Loucy (cell line): Measurements from ENCODE around the gene IFNL1.
"Not testable (repeated sequence)": the region's sequence is repeated elsewhere in the genome, so short reads cannot be mapped to it uniquely, and the experiment has no call there.

ENCODE experiments used
- H2AFZ ChIP-seq: fragments of 200-600 bp; sonication (generic); 2 replicates; pipeline ENCODE4 v1.6.0; 2016; ENCODE audit warnings: antibody characterized with exemption, mild to moderate bottlenecking, low read length, moderate library complexity
- H3F3A ChIP-seq: fragments of 200-600 bp; 2 replicates; pipeline ENCODE4 v1.6.0; 2016; ENCODE audit warnings: antibody characterized with exemption, low read depth, mild to moderate bottlenecking
- H3K27me3 ChIP-seq: fragments of 200-600 bp; sonication (generic); 2 replicates; pipeline ENCODE4 v1.6.1; 2014; ENCODE audit warnings: low read length, mild to moderate bottlenecking; ENCODE audit not compliant: insufficient read depth, poor library complexity, severe bottlenecking
- H3K36me3 ChIP-seq: fragments of 200-600 bp; sonication (generic); 2 replicates; pipeline ENCODE4 v1.6.1; 2016; ENCODE audit warnings: low read length; ENCODE audit not compliant: insufficient read depth
- H3K4me1 ChIP-seq: fragments of 200-600 bp; sonication (generic); 2 replicates; pipeline ENCODE4 v1.5.1; 2014; ENCODE audit warnings: low read length, mild to moderate bottlenecking; ENCODE audit not compliant: insufficient read depth, poor library complexity, severe bottlenecking
- H3K4me2 ChIP-seq: fragments of 200-600 bp; sonication (generic); 2 replicates; pipeline ENCODE4 v1.6.0; 2014; ENCODE audit warnings: antibody characterized with exemption, low read length, low read depth, mild to moderate bottlenecking; ENCODE audit not compliant: poor library complexity, severe bottlenecking
- H3K4me3 ChIP-seq: fragments of 200-600 bp; sonication (generic); 2 replicates; pipeline ENCODE4 v1.5.1; 2014; ENCODE audit warnings: low read length, mild to moderate bottlenecking, mixed read lengths; ENCODE audit not compliant: poor library complexity, severe bottlenecking
- H3K79me2 ChIP-seq: fragments of 200-600 bp; sonication (generic); 2 replicates; pipeline ENCODE4 v1.6.1; 2014; ENCODE audit warnings: low read length; ENCODE audit not compliant: insufficient read depth
- H3K9ac ChIP-seq: fragments of 200-600 bp; sonication (generic); 2 replicates; pipeline ENCODE4 v1.6.0; 2014; ENCODE audit warnings: mild to moderate bottlenecking, low read depth, low read length, moderate library complexity; ENCODE audit not compliant: poor library complexity, severe bottlenecking
- H3K9me2 ChIP-seq: fragments of 200-600 bp; sonication (generic); replicated peaks from 2 replicates; pipeline ENCODE4 v1.6.1; 2016; ENCODE audit warnings: low read depth, low read length, mixed read lengths
- H3K9me3 ChIP-seq: fragments of 200-600 bp; sonication (generic); 2 replicates; pipeline ENCODE4 v1.6.1; 2014; ENCODE audit warnings: mild to moderate bottlenecking, antibody characterized with exemption, low read length, low read depth; ENCODE audit not compliant: insufficient read depth
- H4K20me1 ChIP-seq: fragments of 200-600 bp; sonication (generic); 2 replicates; pipeline ENCODE4 v1.6.0; 2014; ENCODE audit warnings: antibody characterized with exemption, low read length, mild to moderate bottlenecking; ENCODE audit not compliant: insufficient read depth, poor library complexity, severe bottlenecking
- CTCF ChIP-seq: fragments of 200-600 bp; sonication (generic); conservative IDR thresholded peaks from 2 replicates; pipeline ENCODE4 v1.5.1; 2014; ENCODE audit warnings: mild to moderate bottlenecking, antibody characterized with exemption, low read length
- EZH2phosphoT487 ChIP-seq: fragments of 200-600 bp; IDR thresholded peaks from 2 replicates; pipeline ENCODE4 v1.6.1; 2018; ENCODE audit warnings: antibody characterized with exemption, mild to moderate bottlenecking, moderate library complexity, borderline replicate concordance

Gene IFNL1

GRCh38 chr19:39332293-39332692 is 36.1 kb downstream of the IFNL1 start:
- Histone ChIP-seq H3K79me2 (peaks cover 42% of the 10 kb centered on the region), H2AFZ (no peak overlapping the region), H3K4me3 (no peak overlapping the region), H3K27me3 (no peaks in the 10 kb centered on the region), H4K20me1 (peaks cover 4% of the 10 kb centered on the region), H3K36me3 (peaks cover 3% of the 10 kb centered on the region; the same call in 1 of the 2 replicates), H3F3A (no peaks in the 10 kb centered on the region; the same call in 1 of the 2 replicates), H3K4me2 (peak overlapping the region; percentile 49), H3K4me1 (peaks cover 33% of the 10 kb centered on the region), H3K9ac (no peak overlapping the region), H3K9me3 (no peaks in the 10 kb centered on the region), H3K9me2 (no peaks in the 10 kb centered on the region)
- TF ChIP-seq CTCF (no peak), EZH2phosphoT487 (no peak)

GRCh38 chr19:39332738-39333137 is 36.5 kb downstream of the IFNL1 start:
- not testable (repeated sequence) for H3K27me3 ChIP-seq, H4K20me1 ChIP-seq, H3F3A ChIP-seq, H3K36me3 ChIP-seq, H3K9me2 ChIP-seq, H3K9me3 ChIP-seq, H3K4me3 ChIP-seq, H2AFZ ChIP-seq, H3K9ac ChIP-seq
- Histone ChIP-seq H3K79me2 (peaks cover 42% of the 10 kb centered on the region), H3K4me2 (peak overlapping the region; percentile 49), H3K4me1 (peaks cover 35% of the 10 kb centered on the region)

- no peaks in the 10 kb centered on the region for H4K20me1 ChIP-seq
- H3K36me3 ChIP-seq = peaks cover 3% of the 10 kb centered on the region; the same call in 1 of the 2 replicates
- H3K4me2 ChIP-seq = peak overlapping the region; percentile 49
- no peak overlapping the region for H3K9ac ChIP-seq
- TF ChIP-seq EZH2phosphoT487 = no peak
- TF ChIP-seq CTCF = no peak
- peaks cover 42% of the 10 kb centered on the region for H3K79me2 ChIP-seq
- no peaks in the 10 kb centered on the region; the same call in 1 of the 2 replicates for H3F3A ChIP-seq
- H2AFZ ChIP-seq = no peak overlapping the region
- H3K27me3 ChIP-seq = no peaks in the 10 kb centered on the region
- peaks cover 35% of the 10 kb centered on the region for H3K4me1 ChIP-seq
- H3K9me3 ChIP-seq = no peaks in the 10 kb centered on the region
- H3K4me3 ChIP-seq = no peak overlapping the region
- H3K9me2 ChIP-seq = no peaks in the 10 kb centered on the region
Observed at GRCh38 chr19:39333507-39333906, 37.3 kb downstream of the IFNL1 start.

GRCh38 chr19:39334444-39334976 is 38.3 kb downstream of the IFNL1 start:
- H3K36me3 ChIP-seq = no peaks in the 10 kb centered on the region
- no peaks in the 10 kb centered on the region for H3K9me3 ChIP-seq
- H4K20me1 ChIP-seq = no peaks in the 10 kb centered on the region
- TF ChIP-seq EZH2phosphoT487 (no peak), CTCF (no peak)
- H3K27me3 ChIP-seq = no peaks in the 10 kb centered on the region
- H3K9me2 ChIP-seq = no peaks in the 10 kb centered on the region
- peak overlapping the region; percentile 92 for H3K9ac ChIP-seq
- peak overlapping the region; percentile 82 for H3K4me3 ChIP-seq
- H2AFZ ChIP-seq = no peak overlapping the region
- H3K4me2 ChIP-seq = peak overlapping the region; percentile 49
- peaks cover 42% of the 10 kb centered on the region for H3K79me2 ChIP-seq
- H3K4me1 ChIP-seq = peaks cover 35% of the 10 kb centered on the region
- H3F3A ChIP-seq = no peaks in the 10 kb centered on the region
